ENCODE results near the gene KRT16. TPM values are rescaled to one million over a fixed set of nuclear protein-coding genes. Genes with fewer than 3 reads are reported as not detected.
"Not testable (repeated sequence)": the region's sequence is repeated elsewhere in the genome, so short reads cannot be mapped to it uniquely, and the experiment has no call there.

Gene KRT16
- not detected in 2 replicates for total RNA-seq (2014; rRNA removed; shearing (Covaris generic))

GRCh38 chr17:41612376-41613160 lies at the start of gene KRT16:
Gene KRT16 (minus strand): TSS chr17:41612767. CDS start chr17:41612688, 79 bp downstream.
- H3K4me3 ChIP-seq (ENCODE audit: insufficient read depth, low read depth, low read length); DNase-seq; H3K36me3 ChIP-seq (replicated peaks; ENCODE audit: control insufficient read depth, insufficient read depth, low read length); H3K27me3 ChIP-seq (ENCODE audit: control insufficient read depth, insufficient read depth, low read length): not testable (repeated sequence)

DNA sequence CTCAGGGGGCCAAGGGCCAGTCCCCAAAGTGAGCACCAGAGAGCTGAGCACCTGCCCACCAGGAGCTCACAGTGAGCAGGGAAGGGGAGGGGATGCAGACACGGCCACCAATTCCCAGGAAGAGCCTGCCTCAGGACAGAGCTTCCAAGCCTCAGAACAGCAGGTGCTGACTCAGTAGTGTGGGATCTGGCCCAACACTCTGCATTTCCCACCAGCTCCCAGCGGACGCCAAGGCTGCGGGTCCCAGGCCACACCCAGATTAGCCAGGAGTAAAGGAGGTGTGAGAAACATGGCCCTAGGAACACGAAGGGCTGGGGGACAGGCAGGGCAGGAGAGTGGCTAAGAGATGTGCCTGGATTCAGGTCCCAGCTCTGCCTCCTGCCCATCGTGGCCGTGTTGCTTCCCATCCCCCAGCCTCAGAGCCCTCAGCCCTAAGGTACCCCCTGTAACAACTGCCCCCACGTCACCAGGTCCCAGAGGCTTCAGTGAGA lies 47.7 kb upstream of the KRT16 start:
- Histone ChIP-seq H3K36me3 (replicated peaks; ENCODE audit: control insufficient read depth, insufficient read depth, low read length) (no peaks in the 10 kb centered on the region), H3K27me3 (ENCODE audit: control insufficient read depth, insufficient read depth, low read length) (peaks cover 6% of the 10 kb centered on the region), H3K4me3 (ENCODE audit: insufficient read depth, low read depth, low read length) (no peak overlapping the region)
- DNase-seq = no peak

GRCh38 chr17:41659427-41660212 lies 47.1 kb upstream of the KRT16 start:
- H3K27me3 ChIP-seq (ENCODE audit: control insufficient read depth, insufficient read depth, low read length) = peaks cover 6% of the 10 kb centered on the region
- DNase-seq = peak; percentile 38
- H3K36me3 ChIP-seq (replicated peaks; ENCODE audit: control insufficient read depth, insufficient read depth, low read length) = no peaks in the 10 kb centered on the region
- no peak overlapping the region for H3K4me3 ChIP-seq (ENCODE audit: insufficient read depth, low read depth, low read length)

GRCh38 chr17:41658846-41659245 lies 46.3 kb upstream of the KRT16 start:
- Histone ChIP-seq H3K4me3 (ENCODE audit: insufficient read depth, low read depth, low read length) (no peak overlapping the region), H3K36me3 (replicated peaks; ENCODE audit: control insufficient read depth, insufficient read depth, low read length) (no peaks in the 10 kb centered on the region), H3K27me3 (ENCODE audit: control insufficient read depth, insufficient read depth, low read length) (peaks cover 3% of the 10 kb centered on the region)
- DNase-seq = peak; percentile 50

DNA sequence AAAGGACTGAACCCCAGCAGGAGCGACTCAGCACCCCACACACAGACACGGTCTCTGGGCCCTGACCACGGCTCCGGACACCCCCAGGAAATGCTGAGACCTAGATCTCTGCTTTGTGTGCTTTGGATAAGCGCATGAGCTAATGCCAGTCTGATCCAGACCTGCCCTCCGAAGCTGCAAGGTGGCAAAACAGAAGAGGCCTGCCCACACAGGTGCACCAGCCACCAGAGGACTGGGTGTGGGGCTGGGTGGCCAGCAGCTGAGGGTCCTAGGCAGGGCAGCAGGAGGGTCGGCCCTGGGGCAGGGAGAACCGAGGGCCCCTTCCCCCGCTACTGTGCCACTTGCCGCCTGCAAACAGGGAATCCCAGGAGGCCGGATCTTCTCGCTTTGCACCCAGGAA lies 45.4 kb upstream of the KRT16 start:
- peak; percentile 32 for DNase-seq
- H3K27me3 ChIP-seq (ENCODE audit: control insufficient read depth, insufficient read depth, low read length) = no peaks in the 10 kb centered on the region
- no peak overlapping the region for H3K4me3 ChIP-seq (ENCODE audit: insufficient read depth, low read depth, low read length)
- no peaks in the 10 kb centered on the region for H3K36me3 ChIP-seq (replicated peaks; ENCODE audit: control insufficient read depth, insufficient read depth, low read length)

DNA sequence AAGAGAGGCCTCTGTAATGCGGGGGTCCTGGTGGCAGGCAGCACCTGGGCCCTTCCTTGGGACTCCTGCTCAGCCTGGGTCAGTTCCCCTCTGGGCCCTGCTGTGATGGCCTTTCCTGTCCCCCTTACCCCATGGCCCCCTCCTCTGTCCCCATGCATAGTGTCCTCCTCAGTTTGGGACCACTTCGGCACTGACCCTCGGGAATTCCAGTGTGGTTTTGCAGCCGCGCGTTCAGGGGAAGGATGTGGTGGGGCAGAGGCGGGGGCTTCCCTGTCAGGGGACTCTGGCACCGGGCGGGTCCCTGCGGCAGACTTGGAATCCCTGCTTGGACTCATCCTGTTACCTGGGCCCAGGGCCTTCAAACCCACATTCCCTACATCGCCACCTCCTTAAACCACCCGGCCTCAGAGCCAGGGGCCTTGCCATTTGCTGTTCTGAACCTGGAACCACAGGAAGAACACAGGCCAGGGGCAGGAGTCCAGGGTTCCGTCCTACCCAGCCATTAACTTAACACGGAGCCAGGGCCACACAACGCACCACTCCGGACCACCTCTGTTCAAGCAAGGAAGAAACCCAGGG lies 44.7 kb upstream of the KRT16 start:
- Histone ChIP-seq H3K27me3 (ENCODE audit: control insufficient read depth, insufficient read depth, low read length) (no peaks in the 10 kb centered on the region), H3K36me3 (replicated peaks; ENCODE audit: control insufficient read depth, insufficient read depth, low read length) (no peaks in the 10 kb centered on the region), H3K4me3 (ENCODE audit: insufficient read depth, low read depth, low read length) (no peak overlapping the region)
- DNase-seq = peak; percentile 22

GRCh38 chr17:41656249-41657023 lies 43.9 kb upstream of the KRT16 start:
- H3K27me3 ChIP-seq (ENCODE audit: control insufficient read depth, insufficient read depth, low read length) = no peaks in the 10 kb centered on the region
- no peak overlapping the region for H3K4me3 ChIP-seq (ENCODE audit: insufficient read depth, low read depth, low read length)
- no peaks in the 10 kb centered on the region for H3K36me3 ChIP-seq (replicated peaks; ENCODE audit: control insufficient read depth, insufficient read depth, low read length)
- DNase-seq = peak; percentile 21

GRCh38 chr17:41655611-41656111 lies 43.1 kb upstream of the KRT16 start:
- Histone ChIP-seq H3K36me3 (replicated peaks; ENCODE audit: control insufficient read depth, insufficient read depth, low read length) (no peaks in the 10 kb centered on the region), H3K4me3 (ENCODE audit: insufficient read depth, low read depth, low read length) (no peak overlapping the region), H3K27me3 (ENCODE audit: control insufficient read depth, insufficient read depth, low read length) (no peaks in the 10 kb centered on the region)
- peak; percentile 85 for DNase-seq

- DNase-seq = peak; percentile 52
- H3K27me3 ChIP-seq (ENCODE audit: control insufficient read depth, insufficient read depth, low read length) = no peaks in the 10 kb centered on the region
Measured at GRCh38 chr17:41654678-41655607, 42.4 kb upstream of the KRT16 start.

DNA sequence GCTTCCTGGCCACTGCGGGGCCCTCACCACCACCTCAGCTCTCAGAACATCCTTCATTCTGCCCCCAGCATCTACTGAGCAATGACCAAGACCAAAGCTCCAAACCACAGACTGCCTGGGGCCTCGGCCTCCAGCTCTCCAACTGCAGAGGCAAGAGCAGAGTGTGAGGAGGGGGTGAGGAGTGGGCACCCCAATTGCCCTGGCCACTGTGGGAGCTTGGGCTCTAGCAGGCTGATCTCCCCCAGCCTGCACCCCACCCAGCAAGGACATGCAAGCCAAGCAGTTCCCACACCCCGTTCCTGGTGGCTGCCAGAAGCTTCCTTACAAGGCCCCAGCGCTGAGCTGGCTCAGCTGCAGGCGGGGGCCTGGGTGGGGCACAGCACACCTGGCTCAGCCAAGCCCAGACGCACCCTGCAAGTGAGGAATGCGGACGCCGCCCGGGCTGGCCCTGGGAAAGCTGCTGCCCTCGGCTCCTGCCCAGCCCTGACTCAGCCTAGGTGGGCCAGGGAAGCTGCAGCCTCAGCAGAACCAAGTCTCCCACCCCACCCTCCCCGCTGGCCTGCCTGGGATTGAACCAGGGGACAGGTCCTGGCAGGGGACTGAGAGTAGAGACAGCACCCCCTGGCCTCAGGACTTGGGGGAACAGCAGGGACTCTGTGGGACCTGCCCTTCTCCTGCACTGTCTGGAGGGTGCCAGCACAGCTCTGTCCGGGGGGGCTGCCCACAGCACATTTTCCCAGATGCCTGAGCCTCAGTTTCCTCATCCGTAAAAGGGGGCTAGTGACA lies 41.5 kb upstream of the KRT16 start:
- no peaks in the 10 kb centered on the region for H3K27me3 ChIP-seq (ENCODE audit: control insufficient read depth, insufficient read depth, low read length)
- no peak overlapping the region for H3K4me3 ChIP-seq (ENCODE audit: insufficient read depth, low read depth, low read length)
- DNase-seq = peak; percentile 67
- no peaks in the 10 kb centered on the region for H3K36me3 ChIP-seq (replicated peaks; ENCODE audit: control insufficient read depth, insufficient read depth, low read length)

More at GRCh38 chr17:41654678-41655607, 42.4 kb upstream of the KRT16 start:
- Histone ChIP-seq H3K4me3 (ENCODE audit: insufficient read depth, low read depth, low read length) (no peak overlapping the region), H3K36me3 (replicated peaks; ENCODE audit: control insufficient read depth, insufficient read depth, low read length) (no peaks in the 10 kb centered on the region)

- DNase-seq = no peak
Measured at GRCh38 chr17:41653421-41653820, 40.9 kb upstream of the KRT16 start.

GRCh38 chr17:41652461-41652970 lies 39.9 kb upstream of the KRT16 start:
- Histone ChIP-seq H3K27me3 (ENCODE audit: control insufficient read depth, insufficient read depth, low read length) (peaks cover 3% of the 10 kb centered on the region; the same call in 1 of the 2 replicates), H3K4me3 (ENCODE audit: insufficient read depth, low read depth, low read length) (no peak overlapping the region), H3K36me3 (replicated peaks; ENCODE audit: control insufficient read depth, insufficient read depth, low read length) (no peaks in the 10 kb centered on the region)
- no peak for DNase-seq

More at GRCh38 chr17:41653421-41653820, 40.9 kb upstream of the KRT16 start:
- no peaks in the 10 kb centered on the region for H3K36me3 ChIP-seq (replicated peaks; ENCODE audit: control insufficient read depth, insufficient read depth, low read length)
- H3K27me3 ChIP-seq (ENCODE audit: control insufficient read depth, insufficient read depth, low read length) = 0 out of 2 replicates have a peak, but pooled peaks cover under 1% of the 10 kb centered on the region
- H3K4me3 ChIP-seq (ENCODE audit: insufficient read depth, low read depth, low read length) = no peak overlapping the region

All from H7 (cell line).